Suprapubic skin (tissue), 3 donors: Measurements from ENCODE around the gene SEMA4A.

ENCODE experiments used
- CTCF ChIP-seq, 2 donors: fragments of 200-600 bp in 1 of 2; fragments of 450-650 bp in 1 of 2; sonication (generic) in 1 of 2; IDR thresholded peaks; one replicate each; pipeline ENCODE4 v1.5.1; 2016 to 2019; ENCODE audit warnings: antibody characterized with exemption in 2 of 2, mild to moderate bottlenecking in 1 of 2, moderate library complexity in 1 of 2
- EP300 ChIP-seq: sonication (generic); formaldehyde crosslinking; IDR thresholded peaks from one replicate; pipeline ENCODE4 v1.6.1; 2017; ENCODE audit warnings: antibody characterized with exemption
- POLR2A ChIP-seq, 2 donors: fragments of 450-650 bp; IDR thresholded peaks; one replicate each; pipeline ENCODE4 v1.6.1; 2017; ENCODE audit warnings: antibody characterized with exemption in 2 of 2, mild to moderate bottlenecking in 2 of 2, moderate library complexity in 2 of 2

GRCh38 chr1:156200044-156200443 lies 46.7 kb downstream of the SEMA4A start:
- no peak for TF ChIP-seq CTCF (IDR thresholded peaks at IDR 0.05)
- TF ChIP-seq EP300 = no peak
- no peak for TF ChIP-seq POLR2A (IDR thresholded peaks at IDR 0.05)
